Activated T-cell treated with anti-CD3 and anti-CD28 coated beads, Interleukin-2, amount 50 U/mL, for 48 hours (primary cell): Measurements from ENCODE around the gene USP16.
A peak's percentile ranks its signal among the peaks of the same experiment; 100 is the strongest.
"Not testable (repeated sequence)": the region's sequence is repeated elsewhere in the genome, so short reads cannot be mapped to it uniquely, and the experiment has no call there.

ENCODE experiments used
- DNase-seq, 2 experiments: peaks; one replicate each; pipeline ENCODE4 v3.0.0-alpha.2; 2020

The USP16 gene

GRCh38 chr21:29024474-29025327 lies at the start of gene USP16:
TSS of gene USP16 (plus strand) at chr21:29024668. CDS start at chr21:29027914, 3,246 bp downstream.
- DNase-seq = peak; percentile 97 to 98

GRCh38 chr21:28975397-28975796 lies 49.1 kb upstream of the USP16 start:
- no peak for DNase-seq

DNA sequence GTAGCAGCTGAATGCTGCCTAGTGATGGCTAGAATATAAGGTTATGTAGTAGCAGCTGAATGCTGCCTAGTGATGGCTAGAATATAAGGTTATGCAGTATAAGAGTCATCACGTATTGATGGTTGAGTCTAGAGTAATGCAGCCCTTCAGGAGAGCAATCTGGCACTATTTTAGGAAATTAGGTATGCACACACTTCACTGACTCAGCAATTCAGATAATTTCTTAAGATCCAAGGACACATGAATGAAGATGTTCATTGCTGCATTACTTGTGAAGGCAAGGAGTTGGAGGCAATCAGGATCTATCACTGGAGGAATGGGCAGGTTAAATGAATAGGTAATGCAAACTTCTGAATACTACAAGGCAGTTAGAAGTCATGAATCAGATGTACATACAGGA lies 45.4 kb upstream of the USP16 start:
- no peak for DNase-seq

DNA sequence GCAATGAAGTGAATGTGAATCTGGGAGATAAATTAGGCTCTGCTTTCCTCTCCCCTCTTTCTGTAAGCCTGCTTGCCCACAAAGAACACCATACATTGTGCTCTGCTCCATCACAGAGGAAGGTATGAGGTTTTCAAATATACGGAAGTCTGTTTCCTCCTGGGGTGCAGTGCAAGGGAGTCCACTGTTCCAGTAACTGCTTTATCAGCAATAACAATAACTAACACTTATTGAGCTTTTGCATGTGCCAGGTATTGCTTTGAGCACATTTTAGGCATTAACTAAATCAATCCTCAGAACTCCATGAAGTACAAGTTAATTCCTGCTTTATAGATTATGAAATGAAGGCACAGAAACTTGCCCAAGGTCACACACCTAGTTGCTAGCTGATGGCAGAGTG lies 41.8 kb upstream of the USP16 start:
- DNase-seq = no peak

DNA sequence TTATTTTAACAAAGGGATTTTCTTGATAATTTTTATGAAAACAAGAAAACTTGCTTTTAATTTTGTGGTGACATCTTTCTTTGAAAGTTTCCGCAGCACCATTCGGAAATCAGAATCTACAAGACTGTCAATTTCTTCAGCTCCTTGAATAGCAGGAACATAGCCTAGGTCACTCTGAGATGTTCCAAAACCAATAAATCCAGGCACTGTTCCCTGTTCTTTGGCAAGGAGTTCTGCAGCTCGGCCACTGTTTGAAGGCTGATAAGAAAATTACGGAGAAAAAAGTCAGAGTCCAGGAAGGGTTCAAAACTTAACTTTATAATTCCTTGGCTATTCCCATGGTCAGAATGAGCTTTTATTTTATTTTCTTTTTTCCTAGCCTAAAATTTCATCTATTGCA lies 37.8 kb upstream of the USP16 start:
- DNase-seq = no peak

- DNase-seq = peak; percentile 41 to 47
Measured at GRCh38 chr21:28988146-28988545, 36.3 kb upstream of the USP16 start.

DNA sequence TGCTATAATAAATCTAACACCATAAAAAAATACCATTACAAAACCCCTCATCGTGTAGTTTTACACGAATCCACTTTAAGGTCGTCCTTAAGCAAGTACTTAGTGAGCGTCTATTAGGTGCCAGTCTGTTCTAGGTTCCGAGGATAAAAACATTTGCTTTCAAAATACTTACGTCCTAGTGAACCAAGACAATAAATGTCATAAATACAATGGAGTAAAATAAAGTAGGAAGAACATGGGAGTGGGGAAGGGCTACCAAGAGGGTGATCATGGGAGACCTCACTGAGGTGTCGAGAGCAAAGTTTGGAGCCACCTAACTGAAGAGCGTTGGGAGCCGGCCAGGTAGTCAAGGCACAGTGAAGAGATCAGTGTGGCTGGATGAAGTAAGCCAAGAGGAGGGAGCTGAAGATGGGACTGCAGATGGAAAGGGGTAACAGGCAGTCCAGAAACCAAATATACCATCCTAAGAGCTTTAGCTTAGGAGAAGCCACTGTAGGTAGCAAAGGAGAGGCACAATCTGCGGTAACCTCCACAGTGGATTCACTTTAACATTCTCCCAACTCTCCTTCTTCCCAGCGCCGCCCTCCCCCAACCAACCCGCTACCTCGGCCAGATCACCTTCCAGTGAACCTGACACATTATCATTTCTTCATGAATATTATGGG lies 32.5 kb upstream of the USP16 start:
- no peak for DNase-seq

DNA sequence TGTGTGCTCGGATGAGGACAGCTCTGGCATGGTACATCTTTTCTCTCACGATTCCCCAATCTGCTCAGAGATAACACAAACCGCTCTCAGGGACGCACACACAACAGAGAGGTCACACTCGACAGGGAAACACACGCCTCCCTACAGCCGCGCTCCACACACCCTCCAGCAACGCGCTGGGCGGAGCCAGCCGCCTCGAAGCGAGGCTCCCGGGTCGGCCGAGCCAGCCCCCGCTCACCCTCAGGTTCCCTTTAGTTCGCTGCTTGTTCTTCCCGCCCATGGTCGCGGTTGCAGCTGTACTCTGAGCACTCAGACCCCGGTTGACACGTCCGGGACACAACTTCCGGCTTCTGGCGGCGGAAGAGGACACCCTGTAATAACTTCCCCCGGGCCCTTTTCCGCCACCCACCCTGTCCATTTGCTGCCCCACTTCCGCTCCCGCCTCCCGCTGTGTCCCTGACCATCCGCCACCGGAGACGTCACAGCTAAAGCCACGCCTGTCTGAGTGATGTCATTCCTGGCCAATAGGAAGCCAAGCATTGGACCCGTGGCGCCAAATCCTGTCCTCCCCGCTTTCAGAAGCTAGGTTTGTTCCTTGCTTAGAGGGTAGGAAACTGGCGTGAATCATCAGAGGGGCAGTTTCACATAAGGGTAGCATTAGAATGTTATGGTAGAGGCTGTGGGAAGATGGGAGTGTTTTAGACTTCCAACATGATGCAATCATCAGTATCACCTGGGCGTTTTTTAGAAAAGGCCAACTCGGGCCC lies 31.8 kb upstream of the USP16 start, which contains the start of gene LTN1:
TSS of gene LTN1 (minus strand) at position 352 of the 767 bp plus-strand sequence. CDS start at position 280, 72 bp downstream.
- DNase-seq = peak; percentile 99

DNA sequence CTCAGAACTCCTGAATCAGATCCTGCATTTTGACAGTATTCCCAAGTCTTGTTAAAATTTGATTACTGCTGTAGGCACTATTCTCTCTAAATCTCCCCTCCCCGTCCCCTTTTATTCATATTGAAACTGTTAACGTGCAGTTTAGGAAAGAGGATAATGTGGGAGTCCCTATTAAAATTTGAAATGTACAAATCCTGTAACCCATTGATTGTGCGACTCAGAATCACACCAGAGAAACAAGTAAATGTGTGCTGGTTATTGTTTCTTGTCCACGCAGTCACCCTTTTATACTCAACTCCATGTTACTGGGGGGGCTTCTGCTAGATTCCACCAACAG lies 31.2 kb upstream of the USP16 start:
- no peak for DNase-seq

DNA sequence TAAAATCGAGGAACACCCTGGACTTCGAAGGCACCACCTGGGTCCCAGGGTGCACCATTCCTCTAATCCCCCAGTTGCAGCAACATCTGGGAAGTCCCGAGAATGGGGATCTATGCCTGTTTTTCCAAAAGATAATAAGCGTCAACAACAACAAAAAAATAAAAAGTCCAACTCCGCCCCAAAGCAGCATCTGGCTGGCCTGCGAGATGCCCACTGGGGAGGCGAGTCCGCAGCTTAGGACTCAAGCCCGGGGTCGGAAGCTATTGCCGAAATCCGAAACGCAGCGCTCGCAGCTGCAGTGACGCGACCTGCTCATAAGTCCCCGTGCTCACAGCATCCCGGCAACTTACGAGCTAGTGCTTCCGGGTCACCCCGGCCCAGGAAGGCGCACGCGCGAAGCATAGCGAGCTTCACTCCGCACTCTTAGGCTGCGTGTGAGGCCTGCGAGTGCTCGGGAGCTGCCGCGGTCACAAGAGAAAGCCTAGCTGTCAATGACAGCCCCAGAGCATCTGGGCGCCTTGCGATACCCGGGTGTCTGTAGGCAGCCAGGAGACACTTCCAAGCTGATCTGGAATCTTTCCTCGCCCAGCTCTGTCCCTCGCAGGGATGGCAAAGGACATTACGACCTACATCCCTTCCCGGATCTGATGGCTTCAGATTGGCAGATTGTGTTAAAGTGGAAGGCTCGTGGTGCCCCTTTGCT lies 21.9 kb upstream of the USP16 start:
- DNase-seq = peak; percentile 92 to 94

DNA sequence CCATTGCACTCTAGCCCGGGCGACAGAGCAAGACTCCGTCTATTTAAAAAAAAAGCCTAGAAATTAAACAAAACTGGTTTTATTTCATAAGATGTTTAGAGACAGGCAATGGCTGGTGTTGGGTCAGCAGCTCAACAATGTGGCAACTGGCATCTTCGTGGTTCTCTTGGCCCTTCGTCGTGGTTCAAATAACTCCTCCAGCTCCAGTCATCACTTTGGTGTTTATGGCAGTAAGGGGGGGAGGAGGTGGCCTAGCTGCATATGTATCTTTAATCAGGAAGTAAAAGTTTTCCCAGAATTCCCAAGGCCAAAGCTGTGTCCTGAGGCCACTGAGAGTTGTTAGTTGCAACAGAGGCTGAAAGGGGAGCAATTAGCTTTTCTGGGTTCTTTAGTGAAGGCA lies 18.8 kb upstream of the USP16 start:
- DNase-seq = no peak

DNA sequence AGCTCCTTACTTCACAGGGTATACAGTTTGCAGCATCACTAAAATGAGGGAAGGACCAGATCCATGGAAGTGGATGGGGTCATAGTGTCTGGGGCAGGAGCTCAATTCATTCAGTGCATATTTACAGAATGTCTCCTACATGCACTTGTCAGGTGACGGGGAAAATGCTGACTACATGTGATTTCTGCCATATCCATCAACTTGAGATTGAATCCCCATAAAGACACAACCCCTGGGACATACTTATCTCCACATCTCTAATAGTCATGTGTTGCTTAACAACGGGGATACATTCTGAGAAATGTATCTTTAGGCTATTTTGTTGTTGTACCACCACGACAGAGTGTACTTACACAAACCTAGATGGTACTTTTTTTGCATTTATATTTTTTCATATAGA lies 17.3 kb upstream of the USP16 start:
- no peak for DNase-seq

DNA sequence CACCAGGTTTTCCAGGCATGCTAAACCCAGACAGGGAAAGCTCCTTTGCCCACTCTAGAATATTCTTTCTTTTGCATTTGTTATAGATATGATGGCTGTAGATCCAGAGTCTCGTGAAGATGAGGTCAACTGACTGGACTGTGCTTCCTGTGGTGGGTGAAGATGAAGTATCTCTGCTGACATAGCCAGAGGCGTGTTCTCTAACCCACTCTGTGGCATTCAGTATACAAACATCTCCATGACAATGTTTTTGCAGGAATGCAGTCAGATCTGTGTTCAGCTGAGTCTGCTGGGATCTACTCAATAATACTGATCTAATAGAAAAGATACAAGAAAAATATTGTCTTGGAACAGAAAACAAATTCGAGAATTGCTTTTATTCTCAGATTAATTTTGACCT lies 16.7 kb upstream of the USP16 start:
- no peak for DNase-seq

GRCh38 chr21:29008367-29008766 lies 16.1 kb upstream of the USP16 start:
- DNase-seq = no peak

GRCh38 chr21:29011236-29011635 lies 13.2 kb upstream of the USP16 start:
- DNase-seq = not testable (repeated sequence)

DNA sequence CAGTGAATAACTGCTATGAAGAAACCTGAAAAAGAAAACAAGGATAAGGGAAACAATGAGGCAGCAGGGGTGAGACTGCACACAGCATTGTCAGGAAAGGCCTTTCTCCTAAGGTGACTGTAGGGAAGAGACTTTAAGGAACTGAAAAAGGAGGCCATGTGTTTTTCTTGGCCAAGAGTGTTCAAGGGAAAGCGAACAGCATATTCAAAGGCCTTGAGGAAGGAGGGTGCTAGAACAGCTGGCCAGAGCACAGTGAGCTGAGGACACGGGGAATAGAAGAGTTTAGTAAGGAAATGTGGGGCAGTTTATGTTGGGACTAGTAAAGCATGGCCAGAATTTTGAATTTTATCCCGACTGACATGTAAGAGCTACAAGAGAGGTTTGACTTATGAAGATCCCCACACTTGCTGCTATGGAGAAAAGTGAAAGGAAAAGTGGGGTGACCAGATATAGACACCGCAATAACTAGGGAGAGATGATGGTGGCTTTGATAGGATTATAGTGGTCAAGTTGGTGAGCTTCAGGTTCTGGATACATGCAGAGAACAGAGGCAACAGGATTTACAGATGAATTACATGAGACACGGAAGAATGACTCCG lies 6.7 kb upstream of the USP16 start:
- DNase-seq = no peak

DNA sequence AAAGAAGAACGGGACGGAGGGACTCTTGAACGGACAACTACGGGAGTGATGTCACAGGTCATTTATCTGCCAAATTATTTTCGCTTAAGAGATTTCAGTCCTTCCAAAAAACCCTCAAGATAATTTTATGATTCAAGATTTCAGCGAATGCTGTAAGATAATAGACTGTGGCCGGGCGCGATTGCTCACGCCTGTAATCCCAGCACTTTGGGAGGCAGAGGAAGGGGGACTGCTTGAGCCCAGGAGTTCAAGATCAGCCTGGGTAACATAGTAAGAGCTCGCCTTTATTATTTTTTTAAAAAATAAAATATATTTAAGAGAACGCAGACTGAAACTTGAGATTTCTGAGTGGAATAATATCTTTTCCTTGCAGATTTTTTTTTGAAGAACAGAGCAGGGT lies 5.9 kb upstream of the USP16 start:
- no peak for DNase-seq

DNA sequence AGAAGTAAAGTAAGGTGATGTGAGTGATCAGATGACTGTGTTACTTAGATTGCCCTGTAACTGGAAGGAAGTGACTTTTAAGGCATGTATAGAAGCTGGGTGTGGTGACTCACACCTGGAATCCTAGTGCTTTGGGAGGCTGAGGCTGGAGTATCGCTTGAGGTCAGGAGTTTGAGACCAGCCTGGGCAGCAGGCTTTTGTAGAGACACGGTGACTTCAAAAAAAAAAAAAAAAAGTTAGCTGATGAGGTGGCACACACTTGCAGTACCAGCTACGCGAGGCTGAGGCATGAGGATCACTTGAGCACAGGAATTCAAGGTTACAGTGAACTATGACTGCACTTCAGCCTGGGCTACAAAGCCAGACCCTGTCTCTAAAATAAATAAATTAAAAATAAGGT lies 2.3 kb upstream of the USP16 start:
- peak in 1 of 2 experiments; percentile 35 for DNase-seq

- DNase-seq = no peak
Measured at GRCh38 chr21:29025328-29025713, 853 bp downstream of the USP16 start.

GRCh38 chr21:29029524-29029923 lies 5.1 kb downstream of the USP16 start:
- DNase-seq = no peak

GRCh38 chr21:29030909-29031308 lies 6.4 kb downstream of the USP16 start:
- DNase-seq = no peak

- DNase-seq = no peak
Measured at GRCh38 chr21:29033301-29033700, 8.8 kb downstream of the USP16 start.

GRCh38 chr21:29033871-29034270 lies 9.4 kb downstream of the USP16 start:
- no peak for DNase-seq
